ENCODE measurements around the gene USH2A.

USH2A gene

GRCh38 chr1:215963621-215964020 lies 459.6 kb downstream of the USH2A start:
- DNase-seq (ENCODE audit: low read depth, low spot score), result no peak

- DNase-seq (ENCODE audit: low read depth, low spot score), result no peak
Observed at GRCh38 chr1:215963040-215963439, 460.2 kb downstream of the USH2A start.

- DNase-seq (ENCODE audit: low read depth, low spot score), result no peak
Observed at GRCh38 chr1:215958841-215959240, 464.4 kb downstream of the USH2A start.

GRCh38 chr1:215957663-215958062 lies 465.6 kb downstream of the USH2A start:
- no peak for DNase-seq (ENCODE audit: low read depth, low spot score)

- no peak for DNase-seq (ENCODE audit: low read depth, low spot score)
Observed at GRCh38 chr1:215932558-215932957, 490.7 kb downstream of the USH2A start.

GRCh38 chr1:215926670-215927069 lies 496.6 kb downstream of the USH2A start:
- DNase-seq (ENCODE audit: low read depth, low spot score), result no peak

GRCh38 chr1:215923129-215923824 lies 500.0 kb downstream of the USH2A start:
- DNase-seq (ENCODE audit: low read depth, low spot score), result no peak

GRCh38 chr1:215911406-215911968 lies 511.8 kb downstream of the USH2A start:
- DNase-seq (ENCODE audit: low read depth, low spot score), result no peak

- DNase-seq (ENCODE audit: low read depth, low spot score), result no peak
Observed at GRCh38 chr1:215905493-215906115, 517.6 kb downstream of the USH2A start.

- DNase-seq (ENCODE audit: low read depth, low spot score), result no peak
Observed at GRCh38 chr1:215900684-215901083, 522.6 kb downstream of the USH2A start.

GRCh38 chr1:215899901-215900300 lies 523.3 kb downstream of the USH2A start:
- DNase-seq (ENCODE audit: low read depth, low spot score), result no peak

- no peak for DNase-seq (ENCODE audit: low read depth, low spot score)
Observed at GRCh38 chr1:215895893-215896292, 527.4 kb downstream of the USH2A start.

- DNase-seq (ENCODE audit: low read depth, low spot score), result no peak
Observed at GRCh38 chr1:215895276-215895675, 528.0 kb downstream of the USH2A start.

GRCh38 chr1:215894617-215895016 lies 528.6 kb downstream of the USH2A start:
- DNase-seq (ENCODE audit: low read depth, low spot score), result no peak

GRCh38 chr1:215891266-215892057 lies 531.8 kb downstream of the USH2A start:
- DNase-seq (ENCODE audit: low read depth, low spot score), result no peak

- DNase-seq (ENCODE audit: low read depth, low spot score), result no peak
Observed at GRCh38 chr1:215890438-215890837, 532.8 kb downstream of the USH2A start.

- DNase-seq (ENCODE audit: low read depth, low spot score), result no peak
Observed at GRCh38 chr1:215889871-215890270, 533.4 kb downstream of the USH2A start.

- DNase-seq (ENCODE audit: low read depth, low spot score), result no peak
Observed at GRCh38 chr1:215888159-215888558, 535.1 kb downstream of the USH2A start.

- DNase-seq (ENCODE audit: low read depth, low spot score), result no peak
Observed at GRCh38 chr1:215887627-215888026, 535.6 kb downstream of the USH2A start.

GRCh38 chr1:215883004-215883403 lies 540.2 kb downstream of the USH2A start:
- DNase-seq (ENCODE audit: low read depth, low spot score), result no peak

- DNase-seq (ENCODE audit: low read depth, low spot score), result no peak
Observed at GRCh38 chr1:215878843-215879242, 544.4 kb downstream of the USH2A start.

GRCh38 chr1:215878128-215878527 lies 545.1 kb downstream of the USH2A start:
- DNase-seq (ENCODE audit: low read depth, low spot score), result no peak
